DLD1 (cell line): ENCODE data around the gene CARMIL1.
"Not testable (repeated sequence)": the region's sequence is repeated elsewhere in the genome, so short reads cannot be mapped to it uniquely, and the experiment has no call there.

Experiments
- in situ Hi-C: cut with HindIII; loops from 2 replicates; pipeline ENCODE4 v1.10.0; 2017; ENCODE audit warnings: low sequenced_read_pairs

CARMIL1 gene

GRCh38 chr6:25434921-25435320 is 155.7 kb downstream of the CARMIL1 start:
- in situ Hi-C loops = no loop called here

GRCh38 chr6:25435416-25435985 is 156.3 kb downstream of the CARMIL1 start:
- in situ Hi-C loops = no loop called here

GRCh38 chr6:25436760-25437159 is 157.6 kb downstream of the CARMIL1 start:
- in situ Hi-C loops = no loop called here

GRCh38 chr6:25439368-25439767 is 160.2 kb downstream of the CARMIL1 start:
- in situ Hi-C loops = no loop called here

- in situ Hi-C loops = no loop called here
Observed at GRCh38 chr6:25441663-25442270, 162.6 kb downstream of the CARMIL1 start.

GRCh38 chr6:25442898-25443297 is 163.7 kb downstream of the CARMIL1 start:
- in situ Hi-C loops = no loop called here

GRCh38 chr6:25444521-25444920 is 165.3 kb downstream of the CARMIL1 start:
- in situ Hi-C loops = not testable (repeated sequence)

- in situ Hi-C loops = no loop called here
Observed at GRCh38 chr6:25446830-25447569, 167.8 kb downstream of the CARMIL1 start.

- in situ Hi-C loops = no loop called here
Observed at GRCh38 chr6:25447570-25447929, 168.4 kb downstream of the CARMIL1 start.

GRCh38 chr6:25448965-25449538 is 169.9 kb downstream of the CARMIL1 start:
- in situ Hi-C loops = no loop called here

GRCh38 chr6:25449774-25450173 is 170.6 kb downstream of the CARMIL1 start:
- in situ Hi-C loops = no loop called here

- in situ Hi-C loops = no loop called here
Observed at GRCh38 chr6:25450469-25451198, 171.5 kb downstream of the CARMIL1 start.

GRCh38 chr6:25452031-25452430 is 172.9 kb downstream of the CARMIL1 start:
- in situ Hi-C loops = no loop called here

GRCh38 chr6:25453288-25453687 is 174.1 kb downstream of the CARMIL1 start:
- in situ Hi-C loops = no loop called here

- in situ Hi-C loops = no loop called here
Observed at GRCh38 chr6:25454136-25454535, 175.0 kb downstream of the CARMIL1 start.

- in situ Hi-C loops = no loop called here
Observed at GRCh38 chr6:25456249-25457040, 177.3 kb downstream of the CARMIL1 start.

GRCh38 chr6:25457516-25457915 is 178.3 kb downstream of the CARMIL1 start:
- in situ Hi-C loops = no loop called here

- in situ Hi-C loops = no loop called here
Observed at GRCh38 chr6:25458485-25458884, 179.3 kb downstream of the CARMIL1 start.

- in situ Hi-C loops = no loop called here
Observed at GRCh38 chr6:25462235-25462897, 183.2 kb downstream of the CARMIL1 start.

- in situ Hi-C loops = no loop called here
Observed at GRCh38 chr6:25463441-25463840, 184.3 kb downstream of the CARMIL1 start.
